ENCODE data around the gene TDRD10.

TDRD10 gene

GRCh38 chr1:154553056-154554030 is 51.3 kb downstream of the TDRD10 start:
- no peak for DNase-seq (ENCODE audit: low read depth)

DNA sequence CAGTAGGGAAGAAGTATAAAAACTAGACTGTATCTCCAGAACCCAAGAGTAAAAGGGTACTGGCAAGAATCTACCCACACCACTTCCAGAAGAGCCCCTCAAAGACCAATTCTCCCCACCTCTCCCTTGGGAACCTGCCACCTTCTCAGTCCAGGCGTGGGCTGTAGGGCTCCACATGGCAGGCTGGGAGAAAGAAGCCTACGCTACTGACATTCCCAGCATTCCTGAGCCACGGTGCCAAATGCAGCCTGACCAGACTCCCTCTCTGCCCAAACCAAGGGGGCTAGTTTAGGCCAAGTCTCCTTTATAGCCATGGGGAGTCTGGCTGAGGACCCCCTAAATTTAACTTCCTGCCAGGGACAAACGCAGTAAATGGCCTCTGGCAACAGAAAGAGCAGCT is 54.4 kb downstream of the TDRD10 start:
- DNase-seq (ENCODE audit: low read depth), result no peak

GRCh38 chr1:154557248-154557938 is 55.4 kb downstream of the TDRD10 start:
- DNase-seq (ENCODE audit: low read depth), result no peak

GRCh38 chr1:154557939-154558719 is 56.1 kb downstream of the TDRD10 start, which contains the start of gene UBE2Q1:
Gene UBE2Q1 (minus strand): TSS chr1:154558662. CDS start chr1:154558553, 109 bp downstream.
- peak; percentile 28 for DNase-seq (ENCODE audit: low read depth)

DNA sequence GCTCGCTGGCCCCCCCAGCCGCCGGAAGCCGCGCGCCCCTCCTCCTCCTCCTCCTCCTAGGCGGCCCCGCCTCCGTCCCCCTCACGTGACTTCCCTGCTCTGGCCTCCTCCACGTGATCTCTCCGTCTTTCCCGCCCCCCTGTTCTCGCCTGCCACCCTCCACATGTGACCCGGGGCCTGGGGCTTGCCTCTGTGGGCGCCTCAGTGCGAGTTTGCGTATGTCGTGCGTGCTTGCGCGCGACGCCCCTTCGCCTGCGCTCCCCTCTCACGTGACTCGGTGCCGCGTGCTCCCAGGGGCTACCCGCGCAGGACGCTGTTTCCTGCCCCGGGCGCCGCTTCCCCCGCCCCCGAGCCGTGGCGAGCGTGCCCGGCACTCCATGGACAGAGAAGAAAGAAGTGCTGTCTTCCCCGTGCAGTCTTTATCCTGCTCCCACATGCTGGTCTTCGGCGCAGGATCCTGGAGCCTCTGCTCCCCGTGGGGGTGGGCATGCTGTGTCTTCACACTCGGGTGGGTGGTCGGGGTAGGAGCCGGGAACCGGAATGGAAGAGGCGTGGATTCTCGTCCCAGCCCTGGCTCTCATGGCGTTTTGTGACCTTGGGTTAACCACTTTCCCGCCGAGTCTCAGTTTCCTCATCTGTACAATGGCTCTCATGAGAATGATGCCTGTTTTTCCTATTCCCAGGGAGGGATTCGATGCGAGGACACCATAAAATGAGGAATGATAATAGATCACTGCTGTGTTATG is 56.9 kb downstream of the TDRD10 start:
- peak; percentile 99 for DNase-seq (ENCODE audit: low read depth)

- peak; percentile 59 for DNase-seq (ENCODE audit: low read depth)
Observed at GRCh38 chr1:154559466-154560044, 57.5 kb downstream of the TDRD10 start.

DNA sequence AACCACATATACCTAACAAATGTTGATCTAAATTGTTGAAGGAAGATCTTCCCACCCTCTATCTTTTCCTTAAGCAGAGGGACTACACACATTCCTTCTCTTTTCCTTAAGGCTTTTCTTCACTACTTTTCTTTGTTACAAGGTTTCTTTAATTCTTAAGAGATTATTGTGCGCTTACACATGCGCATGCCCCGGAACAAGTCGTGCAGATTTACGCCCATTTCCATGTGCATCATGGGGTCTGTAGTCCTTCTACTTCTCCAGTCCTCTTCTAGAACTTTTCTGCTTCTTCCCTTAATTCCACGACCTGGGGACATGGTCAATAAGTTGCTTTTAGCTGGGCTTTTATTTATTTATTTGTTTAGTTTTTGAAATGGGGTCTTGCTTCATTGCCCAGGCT is 63.9 kb downstream of the TDRD10 start:
- DNase-seq (ENCODE audit: low read depth), result no peak

- peak; percentile 31 for DNase-seq (ENCODE audit: low read depth)
Observed at GRCh38 chr1:154567386-154568156, 65.6 kb downstream of the TDRD10 start, which contains the start of gene CHRNB2. Gene CHRNB2 (plus strand): TSS chr1:154567778. CDS start chr1:154568045, 267 bp downstream.

- no peak for DNase-seq (ENCODE audit: low read depth)
Observed at GRCh38 chr1:154568157-154568815, 66.3 kb downstream of the TDRD10 start.

- no peak for DNase-seq (ENCODE audit: low read depth)
Observed at GRCh38 chr1:154571244-154571963, 69.4 kb downstream of the TDRD10 start.

- no peak for DNase-seq (ENCODE audit: low read depth)
Observed at GRCh38 chr1:154571964-154572288, 69.9 kb downstream of the TDRD10 start.

DNA sequence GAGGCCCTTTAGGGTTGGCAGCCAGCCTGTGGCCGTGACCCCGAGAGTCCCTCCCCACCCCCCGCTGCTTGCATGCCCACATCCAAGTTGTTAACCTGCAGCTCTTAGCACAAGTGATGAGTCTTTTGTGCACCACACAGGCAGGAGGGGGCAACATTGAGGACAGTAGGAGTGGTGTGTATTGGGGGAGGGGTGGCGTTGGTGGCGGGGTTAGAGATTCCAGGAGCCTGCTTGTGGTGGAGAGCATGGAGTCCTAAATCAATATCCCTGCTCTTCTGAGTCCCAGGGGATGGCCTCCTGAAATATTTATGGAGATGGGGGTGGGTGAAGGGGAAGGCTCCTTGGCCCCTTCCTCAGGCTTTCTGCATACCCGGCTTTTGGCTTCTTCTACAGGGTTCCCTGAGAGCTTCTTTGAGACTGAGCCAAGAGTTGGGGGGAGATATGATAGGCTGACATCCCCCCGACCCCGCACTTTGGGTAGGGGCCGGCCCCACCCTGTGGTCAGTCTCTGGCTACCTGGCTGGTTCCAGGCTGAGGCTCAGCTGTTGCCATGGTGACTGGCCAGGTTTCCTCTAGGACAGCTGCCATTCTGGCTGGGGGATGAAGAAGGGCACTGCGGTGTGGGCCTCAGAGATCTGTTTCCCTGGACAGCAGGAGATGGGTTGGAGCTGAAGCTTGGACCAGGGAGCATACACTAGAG is 70.6 kb downstream of the TDRD10 start:
- no peak for DNase-seq (ENCODE audit: low read depth)

DNA sequence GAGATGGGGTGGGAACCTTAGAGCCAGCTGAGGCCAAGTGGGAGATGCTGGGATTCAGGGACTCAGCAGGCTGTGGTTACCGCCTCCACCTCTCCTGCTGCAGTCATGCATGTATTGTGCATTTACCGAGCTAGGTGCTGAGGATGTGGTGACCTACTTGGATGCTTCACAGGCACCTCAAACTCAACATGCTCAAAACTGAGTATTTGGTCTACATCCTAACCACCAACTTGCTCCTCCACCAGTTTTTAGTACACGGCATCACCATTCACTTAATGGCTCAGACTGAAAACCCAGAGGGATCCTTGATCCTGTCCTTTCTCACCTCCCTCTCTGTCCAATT is 71.1 kb downstream of the TDRD10 start:
- no peak for DNase-seq (ENCODE audit: low read depth)

DNA sequence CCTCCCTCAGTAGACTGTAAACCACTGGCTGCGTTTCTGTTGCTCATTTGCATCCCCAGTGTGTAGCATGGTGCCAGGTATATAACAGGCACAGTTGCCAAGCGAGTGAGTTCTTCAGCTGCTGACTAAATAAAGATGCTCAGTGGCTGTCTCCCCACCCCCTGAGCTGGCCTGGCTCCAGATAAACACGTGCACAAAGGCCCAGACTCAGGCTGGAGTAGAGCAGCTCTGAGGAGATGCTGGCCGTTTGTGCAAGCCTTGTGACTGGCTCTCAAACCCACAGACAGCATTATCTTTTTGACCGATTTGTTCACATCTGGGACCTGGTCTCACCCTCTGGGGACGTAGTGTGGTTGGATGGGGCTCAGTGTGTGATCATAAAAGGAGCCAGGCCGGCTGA is 72.7 kb downstream of the TDRD10 start:
- no peak for DNase-seq (ENCODE audit: low read depth)

DNA sequence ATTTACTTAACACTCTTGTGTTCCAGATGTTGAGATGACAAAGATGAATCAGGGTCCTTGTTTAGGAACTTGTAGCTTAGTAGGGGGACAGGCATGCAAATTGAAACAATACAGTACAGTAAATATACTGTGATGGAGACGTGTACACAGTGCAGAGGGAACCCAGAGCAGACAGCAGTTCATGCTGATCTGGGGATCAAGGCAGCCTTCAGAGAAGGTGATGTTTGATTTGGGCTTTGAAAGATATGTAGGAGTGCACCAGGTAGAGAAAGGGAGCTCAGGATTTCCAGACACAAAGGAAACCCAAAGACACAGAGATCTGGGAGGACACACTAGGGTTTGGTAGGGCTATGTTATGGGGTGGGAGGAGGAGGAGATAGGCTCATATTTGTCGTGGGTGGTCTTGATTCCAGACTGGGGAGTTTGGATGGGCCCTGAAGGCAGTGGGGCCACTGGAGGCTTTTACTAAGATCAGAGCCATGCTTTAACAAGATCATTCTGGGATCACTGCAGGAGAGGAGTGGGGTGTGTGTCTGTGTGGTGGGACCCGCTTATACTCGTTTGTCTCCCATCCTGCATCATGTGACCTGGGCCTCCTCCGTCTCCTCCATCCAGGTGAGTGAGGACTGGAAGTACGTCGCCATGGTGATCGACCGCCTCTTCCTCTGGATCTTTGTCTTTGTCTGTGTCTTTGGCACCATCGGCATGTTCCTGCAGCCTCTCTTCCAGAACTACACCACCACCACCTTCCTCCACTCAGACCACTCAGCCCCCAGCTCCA is 73.3 kb downstream of the TDRD10 start:
- no peak for DNase-seq (ENCODE audit: low read depth)

GRCh38 chr1:154575951-154576566 is 74.0 kb downstream of the TDRD10 start:
- DNase-seq (ENCODE audit: low read depth), result no peak

GRCh38 chr1:154577346-154578057 is 75.5 kb downstream of the TDRD10 start:
- DNase-seq (ENCODE audit: low read depth), result no peak
